ENCODE data around the gene SPIRE1. TPM values are rescaled to one million over a fixed set of nuclear protein-coding genes. Genes with fewer than 3 reads are reported as not detected.

Gene SPIRE1
- total RNA-seq, 1 donor from 2014 or later = 43.7 TPM

DNA sequence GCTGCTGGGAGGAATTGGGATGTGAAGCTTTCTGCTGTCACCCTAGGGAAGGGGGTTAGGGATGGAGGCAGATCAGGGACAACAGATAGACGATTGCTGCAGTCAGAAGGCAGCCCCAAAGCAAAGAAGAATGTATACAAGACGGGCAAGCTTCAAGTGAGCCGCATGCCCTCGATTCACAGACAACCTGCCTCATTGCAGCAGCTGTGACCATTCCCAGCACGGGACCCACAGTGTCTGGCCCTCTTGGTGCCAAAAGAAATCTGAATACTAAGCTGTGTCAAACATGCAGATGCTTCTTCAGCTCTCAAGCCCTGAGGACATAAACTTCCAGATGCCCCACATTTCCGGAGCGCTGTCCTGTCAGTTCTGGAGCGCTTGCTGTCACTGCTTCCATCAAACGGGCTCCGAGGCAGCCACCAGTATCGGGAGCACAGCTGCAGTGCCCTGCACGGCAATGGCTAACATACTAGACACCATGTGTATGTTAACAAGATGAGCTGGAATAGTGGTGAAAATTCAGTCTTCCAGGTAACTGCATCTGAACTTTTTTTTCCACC lies 216.4 kb downstream of the SPIRE1 start:
- intact Hi-C loops (cut with DNase I) = no loop called here
- ATAC-seq = no peak
- DNase-seq (ENCODE audit: missing footprints) = no peak

DNA sequence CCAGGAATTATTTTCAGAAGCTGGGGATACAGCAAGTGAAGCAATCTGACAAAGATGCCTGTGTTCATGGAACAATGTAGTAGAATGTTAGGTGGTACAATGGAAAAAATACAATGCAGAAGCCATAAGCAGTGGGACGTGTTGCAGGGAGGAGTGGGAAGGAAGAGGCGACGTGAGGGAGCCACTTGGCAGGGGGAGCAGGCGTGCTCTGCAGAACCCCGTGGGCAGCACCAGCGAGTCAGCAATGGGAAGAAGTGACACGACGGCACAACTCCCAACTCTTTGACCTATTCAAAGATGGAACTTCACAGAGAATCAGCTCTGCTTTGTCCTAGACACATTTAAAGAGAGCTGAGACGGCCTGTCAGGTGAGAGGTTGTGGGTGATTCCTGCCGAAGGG lies 219.7 kb downstream of the SPIRE1 start:
- DNase-seq (ENCODE audit: missing footprints) = no peak
- ATAC-seq = no peak
- intact Hi-C loops (cut with DNase I) = no loop called here

DNA sequence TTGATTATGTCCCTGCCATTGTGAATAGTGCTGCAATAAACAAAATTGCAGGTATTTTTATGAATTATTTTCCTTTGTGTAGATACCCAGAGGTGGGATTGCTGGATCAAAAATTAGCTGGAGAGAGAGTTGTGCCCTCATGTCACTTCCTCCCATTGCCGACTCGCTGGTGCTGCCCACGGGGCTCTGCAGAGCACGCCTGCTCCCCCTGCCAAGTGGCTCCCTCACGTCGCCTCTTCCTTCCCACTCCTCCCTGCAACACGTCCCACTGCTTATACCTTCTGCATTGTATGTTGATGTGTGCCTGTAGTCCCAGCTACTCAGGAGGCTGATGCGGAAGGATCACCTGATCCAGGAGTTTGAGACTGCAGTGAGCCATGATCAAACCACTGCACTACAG lies 222.0 kb downstream of the SPIRE1 start:
- DNase-seq (ENCODE audit: missing footprints) (no peak), ATAC-seq (no peak)
- intact Hi-C loops (cut with DNase I) = no loop called here

DNA sequence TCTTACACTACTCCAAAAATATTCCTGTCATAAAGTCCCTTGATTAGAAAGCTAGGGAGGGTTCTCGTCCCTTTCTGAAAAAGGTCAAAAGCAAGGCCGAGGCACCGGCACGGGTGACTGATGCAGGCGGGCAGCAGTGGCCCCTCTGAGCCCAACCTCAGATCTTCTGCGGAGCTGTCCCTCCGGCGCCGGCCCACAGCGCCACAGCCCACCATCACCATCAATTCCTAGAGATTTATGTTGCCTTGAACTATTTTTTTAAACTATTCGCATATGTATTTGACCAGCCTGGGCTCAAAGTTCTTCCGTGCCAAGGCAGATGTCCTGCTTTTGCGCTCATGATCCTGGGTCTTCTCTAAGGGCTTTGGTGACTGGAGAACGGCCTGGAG lies 223.4 kb downstream of the SPIRE1 start:
- no peak for ATAC-seq
- DNase-seq (ENCODE audit: missing footprints) = no peak
- intact Hi-C loops (cut with DNase I) = no loop called here

DNA sequence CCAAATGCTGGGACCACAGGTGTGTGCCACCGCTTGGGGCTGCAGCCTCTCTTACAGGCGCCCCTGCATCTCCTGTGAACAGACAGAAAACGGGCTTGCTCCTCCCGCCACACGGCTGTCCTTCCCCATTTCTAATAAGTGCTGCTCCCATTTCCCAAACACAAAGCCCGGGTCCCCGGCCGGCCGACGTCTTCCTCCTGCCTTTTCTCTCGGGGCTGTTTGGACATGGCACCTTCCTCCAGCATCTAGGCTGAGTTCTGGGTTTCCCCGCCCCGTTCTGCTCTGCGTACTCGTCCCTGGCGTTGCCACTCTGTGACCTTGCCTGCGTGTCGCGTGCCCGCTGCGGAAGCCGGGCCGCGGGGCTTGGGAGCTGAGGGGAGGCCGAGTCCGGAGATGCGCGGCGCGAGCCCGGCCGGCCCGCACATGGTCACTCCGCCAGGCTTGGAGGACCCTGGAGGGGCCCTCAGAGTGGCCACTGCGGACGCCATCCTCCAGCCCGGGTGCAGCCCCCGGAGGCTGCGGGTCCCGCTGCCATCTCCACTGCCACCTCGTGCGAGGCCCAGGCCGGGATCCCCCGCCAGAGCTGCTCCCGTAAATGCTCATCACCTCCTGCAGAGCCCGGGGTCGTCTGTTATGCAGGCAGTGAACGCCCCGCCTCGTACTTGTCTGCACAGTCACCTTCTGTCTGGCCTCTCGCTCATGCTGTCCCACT lies 223.9 kb downstream of the SPIRE1 start:
- intact Hi-C loops (cut with DNase I) = no loop called here
- no peak for DNase-seq (ENCODE audit: missing footprints)
- ATAC-seq = no peak

DNA sequence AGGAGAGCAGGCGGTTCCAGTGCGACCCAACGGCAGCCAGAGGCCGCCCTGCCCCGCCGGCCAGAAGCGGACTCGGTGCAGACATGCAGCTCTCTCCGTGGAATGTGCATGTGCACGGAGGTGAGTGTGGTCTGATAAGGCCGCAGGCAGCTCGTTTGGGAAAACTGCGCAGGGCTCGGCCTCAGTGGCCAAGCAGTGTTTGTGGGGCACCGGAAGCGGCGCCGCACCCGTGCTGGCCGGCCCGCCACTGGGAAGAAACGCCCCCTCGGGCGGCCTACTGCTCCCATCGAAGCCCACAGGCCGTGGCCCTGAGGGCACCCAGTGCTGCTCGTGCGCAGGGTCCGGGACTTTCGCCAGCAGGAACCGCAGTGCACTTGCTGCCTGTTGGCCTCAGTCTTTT lies 225.0 kb downstream of the SPIRE1 start:
- DNase-seq (ENCODE audit: missing footprints) (no peak), ATAC-seq (no peak)
- intact Hi-C loops (cut with DNase I) = no loop called here

DNA sequence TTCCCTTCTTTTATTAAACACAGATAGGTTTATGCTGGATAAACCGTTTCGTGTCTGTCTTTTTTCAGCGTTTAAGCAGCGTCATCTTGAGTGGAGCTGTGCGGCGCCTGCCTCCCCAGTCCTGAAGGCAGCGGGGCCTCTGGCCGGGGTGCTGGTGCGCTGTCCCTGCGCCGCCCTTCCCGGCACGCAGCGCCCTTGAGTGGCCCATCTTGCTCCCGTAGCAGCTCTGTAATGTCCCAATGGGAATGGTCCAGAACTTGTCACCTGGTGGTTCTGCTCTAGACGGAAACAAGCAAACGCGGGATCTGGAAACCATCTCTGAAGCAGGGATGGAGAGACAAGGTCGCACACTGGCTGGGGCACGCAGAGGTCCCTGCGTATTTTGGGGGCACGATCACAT lies 225.7 kb downstream of the SPIRE1 start:
- ATAC-seq (no peak), DNase-seq (ENCODE audit: missing footprints) (no peak)
- intact Hi-C loops (cut with DNase I) = no loop called here

DNA sequence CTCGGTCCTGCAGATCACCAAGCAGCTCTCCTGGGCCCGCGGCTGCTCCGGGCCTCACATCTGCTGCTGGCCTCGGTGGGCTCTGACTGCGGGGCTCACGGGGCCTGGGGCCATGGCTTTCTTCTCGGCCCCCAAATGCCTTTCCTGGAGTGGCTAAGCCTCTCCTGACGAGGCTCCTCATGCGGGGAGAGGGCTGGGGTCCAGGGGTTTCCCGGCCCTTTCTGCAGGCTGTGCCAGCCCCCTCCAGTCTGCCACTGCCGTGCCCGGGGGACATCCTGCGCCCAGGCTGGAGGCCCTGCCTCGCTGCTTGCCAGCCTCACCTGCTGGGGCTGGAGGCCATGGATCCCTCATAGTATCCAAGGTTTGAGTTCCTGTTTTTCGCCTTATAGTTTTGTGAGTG lies 226.3 kb downstream of the SPIRE1 start:
- ATAC-seq = no peak
- intact Hi-C loops (cut with DNase I) = no loop called here
- DNase-seq (ENCODE audit: missing footprints) = no peak

DNA sequence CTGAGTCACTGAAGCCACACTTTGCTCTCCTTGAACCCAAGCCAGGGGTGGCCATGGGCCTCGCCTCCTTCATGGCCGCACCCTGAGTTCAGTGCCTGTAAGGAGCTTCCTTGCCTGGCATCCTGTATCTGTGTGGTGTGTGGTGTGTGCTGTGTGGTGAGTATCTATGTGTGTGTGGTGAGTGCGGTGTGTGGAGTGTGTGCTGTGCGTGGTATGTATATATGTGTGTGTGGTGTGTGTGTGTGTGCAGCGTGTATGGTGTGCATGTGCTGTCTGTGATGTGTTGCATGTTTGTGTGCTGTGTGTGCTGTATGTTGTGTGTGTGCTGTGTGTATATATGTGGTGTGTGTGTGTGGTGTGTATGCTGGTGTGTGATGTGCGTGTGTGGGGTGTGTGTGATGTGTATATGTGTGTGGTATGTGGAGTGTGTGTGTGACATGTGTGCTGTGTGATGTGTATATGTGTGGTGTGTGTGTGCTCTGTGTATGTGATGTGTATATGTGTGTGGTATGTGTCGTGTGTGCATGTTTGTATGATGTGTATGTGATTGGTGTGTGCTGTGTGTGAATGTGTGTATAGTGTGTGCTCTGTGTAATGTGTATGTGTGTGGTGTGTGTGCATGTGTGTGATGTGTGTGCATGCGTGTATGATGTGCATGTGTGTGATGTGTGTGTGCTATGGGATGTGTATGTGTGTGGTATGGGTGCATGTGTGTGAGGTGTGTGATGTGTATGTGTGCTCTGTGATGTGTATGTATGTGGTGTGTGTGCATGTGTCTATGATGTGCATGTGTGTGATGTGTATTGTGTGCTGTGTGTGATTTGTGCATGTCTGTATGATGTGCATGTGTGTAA lies 227.5 kb downstream of the SPIRE1 start:
- DNase-seq (ENCODE audit: missing footprints) (no peak), ATAC-seq (no peak)
- intact Hi-C loops (cut with DNase I) = no loop called here

DNA sequence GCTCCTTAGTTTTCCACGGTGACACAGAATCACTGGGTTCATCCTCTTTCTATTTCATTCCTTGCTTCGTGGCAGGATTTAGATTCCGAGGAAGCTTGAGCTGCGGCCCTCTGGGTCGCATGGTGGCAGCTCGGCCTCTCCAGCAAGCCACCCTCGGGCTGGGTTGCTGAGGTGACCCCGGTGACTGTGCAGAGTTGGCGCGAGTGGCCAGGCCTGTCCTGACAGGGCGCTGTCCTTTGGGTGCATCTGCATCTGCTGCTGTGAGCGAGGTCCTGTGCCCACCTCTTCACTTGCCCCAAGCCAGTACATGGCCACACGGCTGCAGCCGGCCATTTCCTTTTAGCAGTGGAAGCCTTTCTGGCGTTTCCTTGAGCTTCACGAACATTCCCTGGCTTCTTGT lies 228.4 kb downstream of the SPIRE1 start:
- DNase-seq (ENCODE audit: missing footprints) = no peak
- intact Hi-C loops (cut with DNase I) = no loop called here

DNA sequence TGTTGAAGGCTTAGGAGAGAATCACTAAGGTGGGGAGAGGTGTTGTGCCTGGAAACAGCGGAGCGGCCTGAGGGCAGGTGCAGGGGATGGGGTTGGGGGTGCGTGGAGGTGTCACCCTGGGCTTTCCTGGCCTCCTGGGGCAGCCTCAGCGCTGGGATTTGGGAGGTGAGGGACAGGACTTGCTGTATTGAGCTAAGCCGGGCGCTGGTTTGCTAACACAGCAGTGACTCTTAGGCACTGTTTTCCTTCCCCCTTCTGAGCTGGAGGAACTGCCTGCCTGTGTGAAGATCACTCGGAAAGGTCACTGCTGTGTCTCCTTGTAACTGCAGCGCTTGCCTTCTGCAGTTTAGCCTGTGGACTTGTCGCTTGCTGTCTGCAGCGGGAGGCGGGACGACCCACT lies 229.0 kb downstream of the SPIRE1 start:
- intact Hi-C loops (cut with DNase I) = no loop called here
- ATAC-seq (no peak), DNase-seq (ENCODE audit: missing footprints) (no peak)

More for the DNA sequence above, 228.4 kb downstream of the SPIRE1 start:
- no peak for ATAC-seq

DNA sequence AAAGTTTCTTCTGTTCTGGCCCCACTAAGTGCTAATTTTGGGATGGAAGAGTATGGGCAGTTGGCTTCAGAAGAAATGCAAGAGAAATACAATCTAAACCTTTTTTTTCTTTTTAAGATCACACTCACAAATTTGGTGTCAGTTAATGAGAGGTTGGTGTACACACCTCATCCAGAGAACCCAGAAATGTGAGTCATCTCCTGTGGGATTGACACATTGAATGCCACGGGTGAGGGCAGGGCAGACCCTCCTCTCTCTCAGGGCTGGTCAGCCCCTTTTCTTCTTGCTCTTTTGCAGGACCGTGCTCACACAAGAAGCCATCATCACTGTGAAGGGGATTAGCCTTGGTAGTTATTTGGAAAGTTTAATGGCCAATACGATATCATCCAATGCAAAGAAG lies 231.0 kb downstream of the SPIRE1 start:
- DNase-seq (ENCODE audit: missing footprints) = no peak
- intact Hi-C loops (cut with DNase I) = no loop called here
- ATAC-seq = no peak

DNA sequence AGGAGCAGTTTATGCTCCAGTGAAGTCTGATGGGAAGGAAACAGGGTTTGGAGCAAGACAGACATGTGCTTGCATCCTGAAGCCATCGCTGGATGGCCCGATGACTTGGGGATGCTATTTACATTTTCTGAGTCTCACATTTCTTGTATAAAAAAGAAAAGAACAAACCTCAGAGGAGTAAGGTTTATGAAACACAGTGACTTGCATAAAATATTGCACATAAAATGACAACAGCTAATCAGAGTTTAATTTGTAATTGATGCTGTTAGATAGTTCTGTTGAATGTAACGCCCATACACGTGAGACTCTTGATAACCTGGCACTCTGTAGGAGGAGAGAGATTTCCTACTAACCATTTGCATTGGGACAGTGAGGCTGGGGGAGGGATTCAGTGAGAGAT lies 233.7 kb downstream of the SPIRE1 start:
- ATAC-seq (no peak), DNase-seq (ENCODE audit: missing footprints) (no peak)
- intact Hi-C loops (cut with DNase I) = no loop called here

DNA sequence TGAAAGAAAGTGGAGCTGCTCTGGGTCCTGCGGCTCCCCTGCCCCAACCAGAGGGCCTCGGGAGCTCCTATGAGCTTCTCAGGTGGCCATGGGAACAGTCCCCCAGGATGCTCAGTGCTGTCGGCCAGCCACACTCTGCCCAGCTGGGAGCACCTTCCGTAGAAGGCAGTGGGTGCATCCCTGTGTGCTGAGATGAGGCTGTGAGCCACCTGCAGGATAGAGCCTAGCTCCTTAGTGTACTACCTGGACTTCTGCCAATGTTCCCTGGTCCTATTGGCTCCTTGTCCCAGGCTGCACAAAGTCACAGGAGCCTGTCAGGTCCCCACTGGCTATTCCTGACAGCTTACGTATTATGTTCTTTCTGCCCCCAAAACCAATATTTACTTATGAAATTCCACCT lies 234.1 kb downstream of the SPIRE1 start:
- intact Hi-C loops (cut with DNase I) = no loop called here
- ATAC-seq (peak; percentile 33), DNase-seq (ENCODE audit: missing footprints) (no peak)

DNA sequence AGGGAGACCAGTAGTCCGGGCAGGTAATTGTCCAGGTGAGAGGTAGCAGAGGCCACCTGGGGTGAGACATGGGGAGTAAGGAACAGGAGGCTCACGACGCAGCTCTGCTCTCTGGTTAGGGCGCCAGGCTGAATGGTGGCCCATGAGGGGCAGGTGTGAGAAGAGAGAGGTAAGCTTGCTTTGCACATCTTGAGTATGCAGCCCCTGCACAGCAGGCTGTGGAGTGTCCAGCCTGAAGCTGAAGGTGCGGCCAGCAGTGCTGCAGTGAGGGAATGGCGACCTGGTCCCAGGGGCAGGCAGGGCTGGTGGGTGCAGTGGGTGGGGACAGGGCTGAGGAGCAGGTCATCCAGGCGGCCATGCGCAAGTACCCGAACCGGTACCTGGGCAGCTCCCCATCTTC lies 234.5 kb downstream of the SPIRE1 start:
- DNase-seq (ENCODE audit: missing footprints) = no peak
- ATAC-seq = no peak
- intact Hi-C loops (cut with DNase I) = no loop called here

DNA sequence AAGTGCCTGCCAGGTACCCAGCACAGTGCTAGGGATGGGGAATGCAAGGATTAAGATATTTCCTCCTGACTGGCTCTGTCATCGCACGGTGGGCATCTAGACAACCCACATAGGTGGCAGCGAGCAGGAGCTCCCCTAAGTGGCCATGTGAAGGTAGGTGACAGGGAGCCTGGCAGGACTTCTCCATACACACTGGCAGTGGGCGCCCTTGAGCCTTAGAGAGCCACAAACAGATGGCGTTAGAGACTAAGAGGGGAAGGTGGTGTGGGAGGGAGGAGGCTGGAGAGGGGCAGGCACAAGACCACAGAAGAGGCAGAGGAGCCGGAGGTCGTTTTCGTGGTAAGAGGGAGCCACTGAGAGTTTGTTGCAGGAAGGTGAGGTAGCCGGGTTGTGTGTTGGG lies 235.0 kb downstream of the SPIRE1 start:
- no peak for ATAC-seq

DNA sequence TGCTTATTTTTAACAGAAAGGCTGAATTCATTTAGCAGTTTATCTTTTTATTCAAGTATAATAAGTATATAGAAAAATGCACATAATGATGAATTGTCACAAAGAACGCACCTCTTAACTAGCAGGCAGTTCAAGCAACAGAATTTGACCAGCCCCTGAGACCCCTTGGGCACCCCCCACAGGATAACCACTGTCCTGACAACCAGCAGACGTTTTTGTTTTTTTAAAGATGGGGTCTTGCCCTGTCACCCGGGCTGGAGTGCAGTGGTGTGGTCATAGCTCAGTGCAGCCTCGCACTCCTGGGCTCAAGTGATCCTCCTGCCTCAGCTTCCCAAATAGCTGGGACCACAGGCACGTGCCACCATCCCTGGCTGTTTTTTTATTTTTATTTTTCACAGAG lies 236.2 kb downstream of the SPIRE1 start:
- DNase-seq (ENCODE audit: missing footprints) = no peak
- ATAC-seq = no peak
- intact Hi-C loops (cut with DNase I) = no loop called here

More for the DNA sequence above, 235.0 kb downstream of the SPIRE1 start:
- intact Hi-C loops (cut with DNase I) = no loop called here
- DNase-seq (ENCODE audit: missing footprints) = no peak

DNA sequence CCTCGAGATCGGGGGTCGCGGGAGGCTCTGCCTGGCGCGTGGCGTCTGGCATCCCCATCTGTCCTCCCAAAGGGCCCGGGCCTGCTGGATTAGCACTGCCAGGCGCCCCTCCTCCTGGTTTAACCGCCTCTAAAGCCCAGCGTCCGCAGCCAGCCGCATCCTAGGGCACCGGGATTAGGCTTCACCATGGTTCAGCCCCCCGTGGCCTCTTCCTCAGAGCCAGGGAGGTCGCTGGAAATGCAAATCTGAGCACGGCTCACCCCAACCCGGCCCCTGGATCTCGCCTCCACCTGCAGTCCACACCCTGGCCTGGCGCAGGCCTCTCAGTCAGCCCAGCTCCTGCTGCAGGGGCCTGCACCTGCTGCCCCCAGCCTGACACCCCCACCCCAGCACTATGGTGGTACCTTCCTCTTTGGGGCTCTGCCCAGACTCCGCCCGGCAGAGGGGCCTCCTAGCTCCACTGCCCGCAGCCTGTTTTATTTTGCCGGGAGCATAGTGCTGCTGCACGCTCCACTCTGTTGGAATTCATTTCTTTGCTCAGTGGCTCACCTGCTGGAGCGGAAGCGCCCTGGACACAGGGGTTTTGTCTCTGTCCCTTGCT lies 237.0 kb downstream of the SPIRE1 start:
- intact Hi-C loops (cut with DNase I) = no loop called here
- DNase-seq (ENCODE audit: missing footprints) (no peak), ATAC-seq (no peak)

DNA sequence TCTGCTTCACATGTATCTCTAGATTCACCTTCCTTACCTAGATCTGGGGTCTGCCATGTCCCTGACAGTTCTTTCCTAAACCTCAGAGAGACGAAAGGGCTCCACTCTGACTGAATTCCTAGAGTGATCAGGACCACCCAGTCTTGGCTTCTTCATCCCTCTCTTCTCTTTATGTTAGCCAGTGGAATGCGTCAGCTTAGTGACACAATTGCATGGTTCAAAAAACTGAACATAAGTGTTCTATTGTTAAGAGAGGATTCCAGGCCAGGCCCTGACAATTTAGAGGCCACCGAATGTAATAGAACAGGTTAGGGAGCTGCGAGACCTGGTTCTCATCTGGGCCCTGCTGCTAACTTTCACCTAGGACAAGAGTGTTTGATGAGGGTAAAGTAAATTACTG lies 240.2 kb downstream of the SPIRE1 start:
- no peak for DNase-seq (ENCODE audit: missing footprints)
- intact Hi-C loops (cut with DNase I) = no loop called here

More for the DNA sequence above, 240.2 kb downstream of the SPIRE1 start:
- ATAC-seq = no peak
